NCI-H146 treated with DMSO at 0.1 percent for 48 hours (cell line): ENCODE results near the gene TELO2.
"Not testable (repeated sequence)": the region's sequence is repeated elsewhere in the genome, so short reads cannot be mapped to it uniquely, and the experiment has no call there.

ENCODE experiments used
- DNase-seq: peaks from one replicate; lab custom pipeline; 2025; ENCODE audit not compliant: unreplicated experiment; lab: John Stamatoyannopoulos, UW

Gene TELO2

DNA sequence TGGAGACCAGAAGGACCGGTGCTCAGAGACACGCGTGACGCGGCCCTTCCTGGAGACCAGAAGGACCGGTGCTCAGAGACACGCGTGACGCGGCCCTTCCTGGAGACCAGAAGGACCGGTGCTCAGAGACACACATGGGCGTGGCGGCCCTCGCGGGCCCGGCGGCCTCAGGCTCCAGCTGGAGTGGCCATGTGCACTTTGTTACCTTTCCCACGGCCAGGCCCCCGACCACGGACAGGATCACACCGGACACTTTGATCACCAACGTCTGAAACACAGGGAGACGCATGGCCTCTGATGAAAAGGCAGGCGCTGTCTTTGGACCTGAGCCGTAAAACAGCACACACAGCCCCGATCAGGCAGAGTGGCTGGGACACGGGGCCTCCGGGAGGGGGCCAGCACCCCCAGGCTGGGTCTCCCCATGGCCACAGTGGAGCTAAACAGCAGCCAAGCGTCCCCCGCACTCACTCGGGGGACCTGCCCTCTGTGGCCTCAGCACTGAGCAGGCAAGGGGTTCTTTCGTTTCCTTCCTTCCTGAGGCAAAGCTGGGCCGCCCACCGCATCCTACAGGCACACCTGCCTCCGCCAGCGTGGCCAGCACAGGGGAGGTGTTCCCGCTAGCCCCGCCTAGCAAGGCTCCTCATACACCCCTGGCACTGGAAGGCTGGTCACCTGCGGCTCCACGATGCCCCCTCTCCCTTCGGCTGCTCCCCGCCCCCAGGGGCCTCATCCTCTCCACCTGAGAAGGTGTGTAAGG lies 35.5 kb upstream of the TELO2 start:
- DNase-seq: no peak

GRCh38 chr16:1458336-1458976 lies 34.7 kb upstream of the TELO2 start:
- no peak for DNase-seq

GRCh38 chr16:1458977-1459341 lies 34.2 kb upstream of the TELO2 start:
- no peak for DNase-seq

DNA sequence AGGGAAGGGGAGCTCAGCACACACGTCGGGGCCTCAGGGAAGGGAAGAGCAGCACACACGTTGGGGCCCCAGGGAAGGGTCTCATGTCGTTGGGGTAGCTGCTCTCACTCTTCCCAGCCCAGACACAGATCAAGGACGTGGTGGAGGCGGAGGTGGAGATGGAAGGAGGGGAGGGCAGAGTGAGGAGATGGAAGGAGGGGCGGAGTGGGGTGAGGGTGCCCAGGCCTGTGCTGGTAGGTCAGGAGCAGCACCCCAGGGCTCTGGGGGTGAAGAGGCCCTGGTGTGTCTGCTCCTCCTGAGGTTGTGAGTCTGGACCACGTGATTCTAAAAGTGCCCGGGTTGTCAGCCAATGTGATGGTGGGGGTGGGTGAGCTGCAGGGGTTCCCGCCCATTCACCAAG lies 33.2 kb upstream of the TELO2 start:
- no peak for DNase-seq

DNA sequence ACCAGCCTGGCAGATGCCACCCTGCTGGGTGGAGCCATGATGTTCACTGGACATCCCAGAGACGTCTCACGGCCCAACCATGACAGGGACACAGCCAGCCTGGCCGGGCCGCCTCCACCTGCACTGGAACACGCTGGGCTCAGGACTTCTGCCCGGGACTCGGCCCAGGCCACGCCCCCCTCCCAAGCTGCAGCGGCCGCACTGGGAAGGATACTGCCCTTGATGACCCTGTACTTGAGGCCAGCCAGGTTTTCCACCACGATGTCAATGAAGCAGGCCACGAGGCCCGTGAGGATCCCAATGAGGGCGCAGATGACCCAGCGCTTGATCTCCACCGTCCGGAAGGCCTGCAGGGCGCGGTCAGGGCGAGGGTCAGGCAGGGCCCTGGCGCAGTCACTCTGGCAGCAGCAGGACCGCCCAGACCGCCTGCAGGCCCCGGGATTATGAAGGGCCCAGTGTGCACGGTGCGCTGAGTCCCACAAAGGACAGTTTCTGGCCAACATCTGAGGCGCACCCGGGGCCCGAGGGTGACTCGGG lies 32.5 kb upstream of the TELO2 start:
- DNase-seq: no peak

GRCh38 chr16:1461146-1461545 lies 32.0 kb upstream of the TELO2 start:
- DNase-seq: no peak

GRCh38 chr16:1464196-1464893 lies 28.8 kb upstream of the TELO2 start:
- no peak for DNase-seq

DNA sequence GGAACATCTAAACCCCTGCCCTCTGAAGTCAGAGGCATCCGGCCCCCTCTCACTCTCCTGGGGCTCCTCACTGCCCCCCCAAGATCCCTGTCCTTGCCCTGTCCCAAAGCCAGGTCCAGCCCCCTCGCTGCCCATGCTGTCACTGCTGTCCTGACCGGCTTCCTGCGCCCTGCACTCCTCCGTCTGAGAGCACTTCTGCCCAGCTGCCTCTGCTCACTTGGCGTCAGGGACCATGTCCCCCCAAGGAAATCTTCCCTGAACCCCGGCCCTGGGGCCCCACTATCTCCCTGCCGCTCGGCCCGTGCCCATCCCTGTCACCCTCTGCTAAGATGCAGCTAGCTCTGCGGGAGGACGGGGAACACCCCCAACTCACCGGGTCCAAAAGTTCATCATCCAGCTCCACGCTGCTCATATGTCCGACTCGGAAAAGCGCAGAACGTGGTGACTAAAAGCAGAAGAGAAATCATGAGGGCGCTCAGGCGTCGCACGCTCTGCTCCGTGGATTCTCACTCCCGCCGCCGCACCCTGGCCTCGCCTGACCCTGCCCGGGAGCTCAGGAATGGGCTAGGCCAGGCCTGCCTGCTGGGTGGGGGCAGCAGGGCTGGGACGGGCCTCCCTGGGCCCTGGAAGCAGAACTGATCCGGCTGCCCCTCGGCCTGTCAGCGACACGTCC lies 28.1 kb upstream of the TELO2 start:
- DNase-seq: no peak

DNA sequence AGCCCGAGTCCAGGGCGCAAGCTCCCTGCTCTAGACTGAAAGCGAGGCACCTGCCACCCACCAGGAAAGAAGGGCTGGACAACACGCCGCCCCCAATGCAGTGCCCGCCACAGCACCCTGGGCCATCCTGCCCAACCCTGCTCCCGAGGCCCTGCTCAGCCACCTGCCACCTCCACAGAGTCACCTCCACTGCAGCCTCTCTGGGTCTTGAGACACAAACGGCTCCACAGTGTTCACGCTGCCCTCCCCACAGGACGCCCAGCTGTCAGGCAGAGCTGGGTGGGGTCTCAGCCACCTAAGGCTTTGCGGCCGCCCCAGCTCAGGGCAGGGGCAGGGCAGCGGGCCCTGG lies 27.6 kb upstream of the TELO2 start:
- no peak for DNase-seq

DNA sequence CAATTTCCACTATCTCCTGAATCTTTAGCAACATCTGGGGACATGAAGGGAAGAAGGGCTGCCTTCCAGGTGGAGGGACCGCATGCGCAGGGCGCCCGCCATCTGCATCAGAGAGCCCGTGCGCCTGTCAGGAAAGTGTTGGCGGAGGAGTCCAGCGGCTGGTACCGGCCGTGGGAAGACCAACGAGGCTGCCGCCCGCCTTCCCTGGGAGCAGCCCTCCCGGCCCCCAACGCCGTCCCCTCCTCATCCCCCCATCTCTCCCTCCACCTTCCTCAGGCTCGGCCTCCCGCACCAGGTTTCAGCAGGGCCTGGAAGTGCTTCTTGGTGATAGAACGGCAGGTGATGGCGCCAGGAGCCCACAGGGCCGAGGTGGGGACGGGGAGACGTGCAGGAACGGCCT lies 27.1 kb upstream of the TELO2 start:
- no peak for DNase-seq

DNA sequence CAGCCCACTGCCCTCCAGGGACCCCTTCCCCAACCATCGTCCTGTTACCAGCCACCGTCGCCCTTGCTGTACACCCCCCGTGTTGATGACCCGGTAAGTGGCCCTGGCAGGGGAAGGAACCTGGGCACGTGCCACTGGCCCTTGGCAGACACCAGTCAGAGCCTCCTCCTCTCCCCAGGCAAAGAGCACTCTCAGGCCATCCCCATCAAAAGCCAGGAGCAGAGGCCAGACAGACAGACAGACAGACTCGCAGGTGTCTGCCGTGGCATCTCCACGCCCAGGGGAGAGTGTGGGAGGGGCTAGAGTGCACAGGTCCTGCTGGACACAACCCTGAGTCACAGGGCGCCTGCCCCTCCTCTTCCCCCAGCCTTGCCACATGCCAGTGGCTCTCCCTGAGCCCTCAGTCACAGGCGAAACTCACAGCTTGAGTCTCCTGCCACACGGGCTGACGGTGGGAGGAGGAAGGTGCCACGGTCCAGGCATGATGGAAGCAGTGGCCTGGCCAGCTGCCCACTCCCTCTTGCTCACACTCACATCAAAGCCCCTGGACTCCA lies 26.1 kb upstream of the TELO2 start:
- no peak for DNase-seq

DNA sequence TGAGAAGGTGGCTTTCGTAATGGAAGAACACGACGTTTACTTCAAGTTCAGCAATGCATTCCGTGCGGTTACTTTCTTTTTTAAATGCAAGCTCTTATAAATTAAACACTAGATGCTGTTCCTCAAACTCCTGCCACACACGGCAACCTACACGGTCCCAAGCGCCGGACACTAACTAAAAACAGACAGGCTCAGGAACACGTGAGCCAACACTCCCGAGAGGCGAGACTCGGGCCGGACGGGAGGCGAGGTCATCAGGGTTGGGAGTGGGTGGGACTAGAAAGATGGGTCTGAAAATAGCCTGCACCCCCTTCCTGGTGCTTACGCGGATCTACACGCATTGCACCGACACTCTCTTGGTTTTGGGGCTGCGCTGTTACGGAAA lies 24.7 kb upstream of the TELO2 start:
- no peak for DNase-seq

GRCh38 chr16:1469141-1469540 lies 24.0 kb upstream of the TELO2 start:
- not testable (repeated sequence) for DNase-seq

DNA sequence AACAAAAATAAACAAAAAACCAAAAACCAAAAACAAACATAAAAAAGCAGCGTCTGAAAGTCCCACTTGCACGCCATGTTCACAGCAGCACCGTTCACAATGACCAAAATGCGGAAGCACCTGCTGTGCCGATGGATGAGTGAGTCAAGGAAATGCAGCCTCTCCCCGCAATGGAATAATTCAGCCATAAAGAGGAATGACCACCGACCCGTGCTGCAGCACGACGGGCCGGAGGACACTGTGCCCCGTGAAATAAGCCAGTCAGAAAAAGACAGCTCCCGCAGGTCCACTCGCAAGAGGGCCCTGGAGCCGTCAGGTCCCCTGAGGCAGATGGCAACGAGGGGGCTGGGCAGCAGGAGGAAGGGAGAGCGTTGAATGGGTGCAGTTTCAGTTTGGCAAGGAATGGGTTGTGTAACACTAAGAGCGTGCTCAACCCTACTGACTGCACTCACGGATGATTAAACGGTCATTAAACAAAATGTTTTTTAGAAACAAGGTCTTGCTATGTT lies 23.4 kb upstream of the TELO2 start:
- no peak for DNase-seq

- no peak for DNase-seq
These were observed 22.5 kb upstream of the TELO2 start for GRCh38 chr16:1470481-1471251.

GRCh38 chr16:1471569-1472194 lies 21.5 kb upstream of the TELO2 start:
- no peak for DNase-seq

- no peak for DNase-seq
These were observed 20.2 kb upstream of the TELO2 start for GRCh38 chr16:1472974-1473373.

- no peak for DNase-seq
These were observed 18.9 kb upstream of the TELO2 start for GRCh38 chr16:1474082-1474795.
